HG03520 (cell line): ENCODE measurements around the gene CACNA2D2.

Experiments
- ATAC-seq: cut with Tn5 transposase; IDR thresholded peaks from one replicate; pipeline ENCODE4 v1.9.1; 2021; ENCODE audit warnings: mild to moderate bottlenecking, moderate library complexity; ENCODE audit not compliant: unreplicated experiment

The CACNA2D2 gene

GRCh38 chr3:50319181-50319893, 184.1 kb downstream of the CACNA2D2 start:
- ATAC-seq: no peak

GRCh38 chr3:50318615-50319014, 184.8 kb downstream of the CACNA2D2 start:
- no peak for ATAC-seq

GRCh38 chr3:50318163-50318562, 185.3 kb downstream of the CACNA2D2 start:
- ATAC-seq: no peak

- ATAC-seq: no peak
Measured at GRCh38 chr3:50317300-50317699, 186.1 kb downstream of the CACNA2D2 start.

- ATAC-seq: no peak
Measured at GRCh38 chr3:50316657-50317242, 186.7 kb downstream of the CACNA2D2 start.

GRCh38 chr3:50314816-50315215, 188.6 kb downstream of the CACNA2D2 start:
- ATAC-seq: no peak

- no peak for ATAC-seq
Measured at GRCh38 chr3:50314342-50314741, 189.1 kb downstream of the CACNA2D2 start.
